ENCODE measurements around the gene GALNT12.

GALNT12 gene

DNA sequence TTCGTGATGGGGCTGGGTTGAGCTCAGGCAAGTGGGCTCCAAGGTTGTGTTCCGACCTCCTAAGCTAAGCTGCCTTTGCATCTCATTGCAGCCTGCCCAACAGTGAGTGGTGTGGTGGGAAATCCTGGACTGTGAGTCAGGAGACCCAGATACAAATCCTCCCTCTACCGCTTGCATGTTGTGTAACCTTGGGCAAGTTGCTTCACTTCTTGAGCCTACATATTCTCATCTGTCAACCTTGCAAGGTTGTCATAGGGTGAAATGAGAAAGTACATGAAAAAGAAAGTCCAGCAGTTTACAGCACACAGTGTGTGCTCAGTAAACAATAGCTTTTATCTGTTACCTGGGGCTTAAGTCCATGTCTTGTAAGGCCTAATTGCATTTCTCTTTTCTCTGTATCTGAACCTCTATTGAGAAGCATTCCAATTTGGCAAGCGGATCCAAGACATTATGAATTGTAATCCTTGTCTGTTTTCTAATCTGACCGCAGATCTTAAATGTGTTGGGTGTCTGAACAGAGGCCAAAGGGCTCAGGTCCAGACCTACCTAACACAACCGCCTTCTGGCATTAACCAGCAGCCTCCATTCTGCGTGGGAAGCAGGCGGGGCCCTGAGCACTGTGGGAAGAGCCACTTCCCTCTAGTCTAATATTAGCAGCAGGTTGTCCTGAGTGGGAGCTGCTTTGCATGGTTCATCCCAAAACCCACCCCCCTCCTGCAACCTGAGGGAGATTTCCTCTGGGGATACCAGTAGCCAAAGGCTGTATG is 1.8 kb upstream of the GALNT12 start:
- no peak for DNase-seq

DNA sequence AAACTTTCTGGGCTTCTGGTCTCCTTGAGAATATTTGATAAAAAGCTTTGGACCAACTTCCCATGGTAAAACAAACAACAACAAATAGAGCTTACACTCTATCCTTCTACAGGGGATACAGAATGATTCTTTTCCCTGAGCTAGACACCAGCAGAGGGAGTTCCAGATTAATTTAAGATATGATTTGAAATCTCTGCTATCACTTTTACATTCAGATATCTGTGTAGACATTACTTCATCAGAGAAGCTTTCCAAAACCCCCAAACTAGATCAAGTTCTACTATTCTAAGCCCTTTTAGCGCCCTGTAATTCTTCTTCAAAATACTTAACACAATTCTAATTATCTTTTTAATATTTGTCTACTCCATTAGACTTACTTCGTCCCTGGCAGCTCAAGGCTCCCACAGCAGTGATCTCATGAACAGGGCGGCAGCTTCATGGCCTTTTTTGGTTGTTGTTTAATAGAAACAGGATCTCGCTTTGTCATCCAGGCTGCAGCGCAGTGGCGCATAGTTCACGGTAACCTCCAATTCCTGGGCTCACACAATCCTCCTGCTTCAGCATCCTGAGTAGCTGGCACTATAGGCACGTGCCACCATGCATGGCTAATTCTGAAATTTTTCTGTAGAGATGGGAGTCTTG is 955 bp upstream of the GALNT12 start:
- DNase-seq, result no peak

DNA sequence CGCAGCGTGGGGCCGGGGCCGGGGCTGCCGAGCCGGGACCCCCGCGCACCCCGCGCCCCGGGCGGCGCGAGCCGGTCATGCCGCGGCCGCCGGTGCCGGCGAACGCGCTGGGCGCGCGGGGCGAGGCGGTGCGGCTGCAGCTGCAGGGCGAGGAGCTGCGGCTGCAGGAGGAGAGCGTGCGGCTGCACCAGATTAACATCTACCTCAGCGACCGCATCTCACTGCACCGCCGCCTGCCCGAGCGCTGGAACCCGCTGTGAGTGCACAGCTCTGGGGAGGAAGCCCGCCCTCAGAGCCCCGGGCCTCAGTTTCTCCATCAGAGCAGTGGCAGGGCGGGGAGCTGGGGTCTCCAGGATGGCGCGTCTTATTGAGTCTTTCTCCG is 335 bp downstream of the GALNT12 start:
- DNase-seq, result no peak

DNA sequence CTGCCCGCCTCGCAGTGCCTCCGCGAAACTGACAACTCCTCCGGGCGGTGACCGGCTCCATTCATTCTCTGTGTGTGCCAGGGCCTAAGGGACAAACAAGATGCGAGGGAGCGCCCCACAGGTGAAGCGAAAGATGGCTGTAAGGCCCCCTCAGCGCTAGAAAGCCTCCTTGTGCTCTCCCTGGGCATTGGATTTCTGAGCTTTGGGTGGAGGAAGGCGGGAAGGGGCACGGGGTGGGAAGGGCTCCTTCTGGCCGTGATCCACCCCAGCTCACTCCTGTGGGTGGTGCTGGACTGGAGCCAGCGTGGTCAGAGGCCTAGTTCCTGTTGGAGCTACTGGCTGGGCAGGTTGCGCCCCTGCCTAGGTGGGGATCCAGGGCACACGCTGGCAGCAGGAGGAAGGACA is 943 bp downstream of the GALNT12 start:
- no peak for DNase-seq

DNA sequence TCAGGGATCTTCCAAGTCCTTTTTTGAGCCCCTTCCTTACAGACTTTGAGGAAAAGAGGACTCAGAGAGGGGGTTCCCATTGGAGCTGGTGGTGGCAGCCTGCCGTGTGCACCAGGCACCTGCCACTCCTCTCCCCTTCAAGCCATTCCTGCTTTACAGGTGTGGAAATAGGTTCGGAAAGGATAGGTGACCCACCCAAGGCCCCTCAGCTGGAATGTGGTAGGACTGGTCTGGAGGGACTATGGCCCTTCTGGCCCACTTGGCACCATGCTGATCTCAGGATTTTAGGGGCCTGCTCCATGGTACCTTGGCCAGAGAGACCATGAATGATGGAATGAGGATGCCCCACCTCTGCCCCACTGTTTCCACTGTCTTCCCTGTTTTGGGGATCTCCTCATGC is 1.4 kb downstream of the GALNT12 start:
- DNase-seq, result no peak

DNA sequence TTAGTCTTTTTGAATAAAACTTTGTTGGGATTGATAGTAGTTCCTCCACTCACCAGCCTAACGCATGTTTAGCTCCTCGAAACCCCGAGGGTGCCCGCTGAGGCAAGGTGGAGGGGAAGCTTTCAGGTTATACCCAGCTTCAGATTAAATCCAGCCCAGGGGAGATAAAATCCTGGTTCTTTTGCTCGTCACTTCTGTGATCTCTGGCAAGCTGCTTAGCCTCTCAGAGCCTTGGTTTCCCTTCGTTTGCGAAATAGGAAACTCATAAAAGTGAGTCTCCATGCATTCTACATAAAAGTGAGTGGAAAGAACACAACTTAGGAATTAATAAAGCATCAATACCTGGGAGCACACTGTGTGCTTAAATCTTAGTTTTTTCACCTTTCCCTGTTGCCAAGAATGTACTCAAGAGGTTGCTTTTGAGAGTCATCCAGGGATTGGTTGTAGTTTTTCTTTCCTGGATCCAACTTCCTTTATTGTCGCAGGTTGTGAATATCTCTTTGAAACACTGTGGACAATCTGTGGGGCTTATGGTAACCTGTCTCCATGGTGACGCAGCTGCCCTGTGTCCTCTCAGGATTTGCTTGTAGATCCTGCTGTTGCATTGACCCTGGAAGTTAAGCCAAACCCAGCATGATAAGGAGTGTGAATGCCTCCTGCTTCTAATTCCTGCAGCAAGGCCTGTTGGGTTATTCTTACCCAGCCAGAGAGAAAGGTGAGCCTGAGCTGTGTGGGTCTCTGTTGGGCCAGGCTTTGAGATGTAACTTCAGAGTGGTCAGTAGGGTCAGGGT is 2.0 kb downstream of the GALNT12 start:
- no peak for DNase-seq

DNA sequence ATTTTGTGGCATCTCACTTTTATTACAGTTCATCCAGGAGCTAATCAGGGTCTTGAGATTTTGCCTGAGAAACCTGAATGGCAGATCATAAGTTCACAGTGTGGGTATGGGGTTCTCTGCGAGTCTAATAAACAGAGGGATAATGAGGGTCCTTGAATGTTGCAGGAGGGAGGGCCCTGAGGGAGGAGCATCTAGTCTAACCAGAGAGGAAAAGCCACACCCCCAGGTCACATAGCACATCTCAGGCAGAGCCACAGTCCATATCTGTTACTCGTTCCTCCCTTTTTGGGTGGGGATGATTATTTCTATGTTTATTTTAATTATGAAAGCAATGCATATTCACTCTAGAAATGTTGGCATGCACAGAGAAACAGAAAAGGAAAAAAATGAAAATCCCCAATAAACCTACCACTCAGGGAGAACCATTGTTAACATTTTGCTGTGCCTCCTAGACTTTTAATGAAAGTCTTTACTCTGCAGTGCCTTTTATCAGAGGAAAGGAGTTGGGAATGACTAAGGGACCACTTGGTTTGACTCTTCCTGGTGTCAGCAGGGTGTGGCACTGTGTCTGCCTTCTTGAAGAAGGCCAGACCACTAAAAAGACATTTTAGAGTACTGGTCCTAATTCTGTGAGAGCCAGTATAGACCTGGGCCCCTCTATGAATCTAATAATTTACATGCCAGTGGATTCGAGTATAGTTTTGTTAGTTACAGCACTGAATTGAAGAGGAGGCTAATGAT is 2.8 kb downstream of the GALNT12 start:
- DNase-seq, result no peak

DNA sequence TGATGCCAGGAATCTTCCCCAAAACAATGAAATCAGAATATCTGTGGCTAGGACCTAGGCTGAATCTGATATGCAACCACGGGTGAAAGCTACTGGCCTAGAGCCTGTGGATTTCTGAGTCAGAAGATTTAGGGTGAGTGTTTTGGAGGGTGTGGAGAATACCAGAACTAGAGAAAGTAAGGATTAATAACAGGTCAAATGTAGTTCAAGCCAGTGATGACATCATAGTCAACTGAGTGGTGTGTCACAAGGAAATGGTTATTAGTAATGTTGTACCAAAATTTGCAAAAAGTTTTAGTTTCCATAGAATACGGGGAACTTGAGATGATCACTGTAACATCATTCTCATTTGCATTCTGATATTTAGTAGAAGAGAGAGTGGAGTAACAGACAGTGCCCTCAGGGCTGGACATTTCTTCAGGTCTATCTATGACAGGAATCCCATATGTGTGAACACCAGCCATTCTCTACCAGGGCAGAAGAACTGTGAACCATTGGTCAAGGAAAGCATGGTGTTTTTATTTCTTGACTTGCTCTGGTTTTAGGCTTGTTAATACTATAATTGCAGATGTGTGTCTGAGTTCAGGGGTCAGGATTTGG is 3.7 kb downstream of the GALNT12 start:
- no peak for DNase-seq

DNA sequence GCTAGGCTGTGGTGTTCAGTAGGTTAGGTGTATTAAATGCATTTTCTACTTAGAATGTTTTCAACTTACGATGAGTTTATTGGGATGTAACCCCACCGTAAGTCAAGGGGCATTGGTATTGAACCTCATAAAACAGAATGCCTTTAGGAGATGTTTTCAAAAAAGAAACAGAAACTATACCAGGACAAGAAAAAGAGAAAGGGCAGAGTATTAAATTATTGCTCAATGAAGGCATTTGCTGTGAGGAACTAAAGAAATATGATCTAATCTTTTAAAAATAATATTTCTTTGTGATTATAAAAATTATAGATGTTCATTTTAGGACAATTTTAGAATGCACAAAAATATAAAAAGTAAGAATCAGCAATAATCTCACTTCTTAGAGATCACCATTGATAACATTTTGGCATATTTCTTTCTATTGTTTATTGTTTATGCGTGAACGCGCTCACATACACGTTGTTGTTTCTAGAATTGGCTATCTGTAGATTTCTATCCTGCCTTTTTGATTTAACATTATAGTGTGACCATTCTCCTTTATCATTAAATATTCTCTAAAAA is 8.0 kb downstream of the GALNT12 start:
- no peak for DNase-seq

DNA sequence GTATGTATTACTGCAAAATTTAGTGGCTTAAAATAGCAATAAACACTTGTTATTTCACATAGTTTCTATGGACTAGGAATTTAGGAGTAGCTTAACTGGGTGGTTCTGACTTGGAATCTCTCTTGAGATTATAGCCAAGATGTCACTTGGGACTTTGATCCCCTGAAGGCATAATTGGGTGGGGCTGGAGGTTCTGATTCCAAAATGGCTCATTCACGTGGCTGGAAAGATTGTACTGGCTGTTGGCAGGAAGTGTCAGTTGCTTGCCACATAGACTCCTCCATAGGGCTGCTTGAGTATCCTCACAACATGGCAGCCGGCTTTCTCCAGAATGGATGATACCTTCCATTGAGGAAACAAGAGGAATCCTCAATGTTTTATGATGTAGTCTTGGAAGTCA is 11.3 kb downstream of the GALNT12 start:
- DNase-seq, result no peak

DNA sequence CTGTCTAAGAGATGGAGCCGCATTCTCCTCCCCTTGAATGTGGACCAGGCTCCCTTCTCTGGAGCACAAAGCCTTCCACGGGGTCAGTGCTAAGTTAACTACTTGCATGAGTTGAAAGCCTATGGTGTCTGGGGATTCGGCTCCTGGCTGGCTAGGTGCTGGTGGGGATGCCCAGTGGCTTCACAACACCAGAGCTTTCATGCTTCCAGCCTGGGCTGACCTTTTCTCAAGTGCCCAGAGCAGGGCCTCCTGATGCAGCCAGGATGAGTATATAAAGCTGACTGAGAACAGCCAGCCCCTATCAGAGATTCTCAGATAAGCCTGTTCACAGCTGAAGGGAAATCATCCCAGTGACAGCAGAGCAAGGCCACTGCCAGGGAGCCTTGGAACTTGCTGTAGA is 11.8 kb downstream of the GALNT12 start:
- no peak for DNase-seq

DNA sequence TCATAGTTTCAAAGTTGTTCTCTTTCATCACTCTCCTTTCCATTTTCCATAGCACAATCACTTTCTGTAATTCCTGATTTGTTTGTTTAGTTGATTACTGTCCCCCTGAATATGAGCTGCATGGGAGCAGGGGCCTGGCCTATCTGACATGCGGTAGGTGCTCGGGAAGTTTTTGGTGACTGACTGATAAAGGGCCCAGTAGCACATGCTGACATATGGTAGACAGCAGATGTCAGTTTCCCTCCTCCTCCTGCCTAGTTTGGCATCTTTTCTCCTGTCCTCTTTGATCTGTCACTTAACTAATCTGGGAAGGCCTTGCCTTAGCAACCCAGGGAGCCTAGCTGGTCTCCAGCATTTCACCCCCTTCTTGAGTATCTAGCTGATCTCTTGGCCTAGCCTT is 14.4 kb downstream of the GALNT12 start:
- no peak for DNase-seq

DNA sequence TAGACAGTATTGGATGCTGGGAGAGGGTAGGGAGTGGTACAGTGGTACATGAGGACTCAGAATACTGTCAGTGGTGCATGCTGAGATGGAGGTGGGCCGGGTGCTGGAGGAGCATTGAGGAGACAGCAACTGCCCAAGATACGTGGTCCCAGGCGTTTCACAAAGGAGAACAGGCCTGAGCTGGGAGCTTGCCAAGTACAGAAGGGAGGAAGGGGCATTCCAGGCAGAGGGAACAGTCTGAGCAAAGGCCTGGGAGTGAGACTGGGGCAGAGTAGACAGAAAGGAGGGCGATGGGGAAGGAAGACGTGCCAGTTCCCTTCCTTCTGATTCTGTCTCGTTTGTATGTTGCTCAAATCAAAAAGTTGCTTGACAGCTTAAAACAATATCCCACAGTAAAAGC is 15.2 kb downstream of the GALNT12 start:
- no peak for DNase-seq

DNA sequence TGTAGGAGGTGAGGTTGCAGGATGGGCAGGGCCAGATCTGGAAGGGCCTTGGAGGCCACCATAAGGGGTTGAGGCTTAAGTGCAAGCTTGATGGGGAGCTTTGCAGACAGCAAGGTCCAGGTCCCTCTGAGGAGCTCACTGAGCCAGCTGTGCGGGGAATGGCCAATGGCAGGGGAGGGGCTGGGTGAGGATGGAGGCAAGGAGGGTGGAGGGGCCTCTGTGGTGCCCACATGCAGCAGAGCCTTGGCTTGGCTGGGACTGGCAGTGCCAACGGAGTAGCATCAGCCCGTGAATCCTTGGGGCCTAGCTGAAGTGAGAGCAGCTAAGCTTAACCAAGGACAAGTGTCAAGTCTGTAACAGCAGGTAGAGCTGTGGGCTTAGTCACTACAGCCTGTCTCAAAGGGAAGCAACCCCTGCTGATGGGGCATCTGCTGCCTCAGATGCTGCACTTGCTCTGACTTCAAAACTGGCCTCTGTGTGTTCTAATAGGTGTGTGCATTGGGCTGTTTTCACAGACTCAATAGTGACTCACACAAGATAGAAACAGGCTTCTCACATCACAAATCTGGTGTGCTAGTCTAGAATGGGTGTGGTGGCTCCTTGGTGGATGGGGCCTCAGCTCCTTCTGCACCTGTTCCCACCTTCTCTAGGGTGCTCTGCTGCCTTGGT is 16.3 kb downstream of the GALNT12 start:
- no peak for DNase-seq

DNA sequence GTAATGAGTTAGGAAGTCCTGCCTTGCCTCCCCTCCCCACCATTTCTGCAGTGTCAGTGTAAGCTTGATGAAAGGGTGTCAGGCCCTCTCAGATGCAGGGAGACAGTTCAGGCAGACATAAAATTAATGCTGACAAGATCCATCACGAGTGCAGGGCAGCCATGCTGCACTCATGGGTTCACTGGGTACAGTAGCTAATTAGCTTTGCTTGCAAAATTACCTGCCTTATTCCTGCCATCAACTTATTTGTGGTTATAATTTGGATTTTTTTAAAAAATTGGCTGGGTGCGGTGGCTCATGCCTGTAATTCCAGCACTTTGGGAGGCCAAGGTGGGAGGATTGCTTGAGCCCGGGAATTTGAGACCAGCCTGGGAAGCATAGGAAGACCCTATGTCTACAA is 17.9 kb downstream of the GALNT12 start:
- no peak for DNase-seq

DNA sequence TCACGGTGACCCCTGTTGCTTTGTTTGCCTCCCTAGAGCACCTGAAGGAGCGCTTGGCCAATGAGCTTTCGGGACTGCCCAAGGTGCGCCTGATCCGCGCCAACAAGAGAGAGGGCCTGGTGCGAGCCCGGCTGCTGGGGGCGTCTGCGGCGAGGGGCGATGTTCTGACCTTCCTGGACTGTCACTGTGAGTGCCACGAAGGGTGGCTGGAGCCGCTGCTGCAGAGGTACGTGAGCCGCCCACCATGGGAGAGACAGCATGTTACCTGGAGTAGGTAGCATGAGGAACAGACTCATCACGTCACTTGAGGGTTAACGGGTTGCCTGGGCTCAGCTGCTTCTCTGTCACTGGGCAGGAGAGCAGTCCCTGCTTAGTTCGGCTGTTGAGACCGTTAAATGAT is 19.2 kb downstream of the GALNT12 start:
- DNase-seq, result no peak

DNA sequence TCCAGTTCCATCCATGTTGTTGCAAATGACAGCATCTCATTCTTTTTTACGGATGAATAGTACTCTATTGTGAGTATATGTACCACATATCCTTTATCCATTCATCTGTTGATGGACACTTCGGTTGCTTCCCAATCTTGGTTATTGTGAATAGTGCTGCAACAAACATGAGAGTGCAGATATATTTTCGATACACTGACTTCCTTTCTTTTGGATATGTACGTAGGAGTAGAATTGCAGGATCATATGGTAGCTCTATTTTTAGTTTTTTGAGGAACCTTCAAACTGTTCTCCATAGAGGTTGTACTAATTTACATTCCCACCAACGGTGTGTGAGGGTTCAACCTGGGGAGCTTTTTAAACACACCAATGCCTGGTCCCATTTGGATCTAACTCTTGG is 22.3 kb downstream of the GALNT12 start:
- no peak for DNase-seq

DNA sequence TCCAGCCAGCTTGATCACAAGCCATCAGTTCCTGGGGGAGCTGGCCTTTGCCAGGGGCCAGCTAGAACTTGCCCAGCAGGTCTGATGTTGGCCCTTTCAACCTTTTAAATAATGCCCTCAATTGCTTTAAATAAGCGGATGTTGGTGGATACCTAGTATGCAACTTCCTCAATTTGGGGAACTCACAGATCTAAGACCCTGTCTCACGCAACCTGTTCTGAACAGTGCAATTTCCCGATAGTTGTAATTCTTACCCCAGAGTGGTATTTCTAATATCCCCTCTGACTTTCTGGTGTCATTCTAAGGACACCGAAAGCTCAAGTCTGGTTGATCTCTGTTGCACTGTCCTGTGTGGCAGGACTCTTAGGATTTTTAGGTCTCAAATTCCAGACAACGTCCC is 23.1 kb downstream of the GALNT12 start:
- DNase-seq, result no peak

DNA sequence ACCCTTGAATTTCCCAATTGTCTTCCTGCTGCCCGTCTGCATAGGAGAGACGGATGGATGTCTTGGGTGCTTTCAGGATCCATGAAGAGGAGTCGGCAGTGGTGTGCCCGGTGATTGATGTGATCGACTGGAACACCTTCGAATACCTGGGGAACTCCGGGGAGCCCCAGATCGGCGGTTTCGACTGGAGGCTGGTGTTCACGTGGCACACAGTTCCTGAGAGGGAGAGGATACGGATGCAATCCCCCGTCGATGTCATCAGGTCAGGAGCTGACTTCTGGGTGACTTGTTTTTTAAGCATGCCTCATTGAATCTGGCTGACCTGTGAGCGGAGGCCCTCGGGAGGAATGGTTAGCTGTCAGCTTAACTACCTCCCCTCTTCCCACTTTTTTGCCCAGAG is 24.2 kb downstream of the GALNT12 start:
- no peak for DNase-seq

DNA sequence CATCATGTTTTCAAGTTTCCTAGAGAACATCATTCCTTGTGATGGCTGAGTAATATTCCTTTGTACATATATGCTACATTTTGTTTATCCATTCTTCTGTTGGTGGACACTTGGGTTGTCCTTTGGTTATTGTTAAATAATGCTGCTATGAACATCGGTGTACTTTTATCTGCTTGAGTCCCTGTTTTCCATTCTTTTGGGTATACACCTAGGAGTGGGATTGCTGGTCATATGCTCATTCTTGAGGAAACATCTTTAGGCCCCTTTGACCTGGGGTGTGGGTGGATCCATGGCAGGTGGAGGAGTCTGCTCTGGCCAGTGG is 25.3 kb downstream of the GALNT12 start:
- no peak for DNase-seq

DNA sequence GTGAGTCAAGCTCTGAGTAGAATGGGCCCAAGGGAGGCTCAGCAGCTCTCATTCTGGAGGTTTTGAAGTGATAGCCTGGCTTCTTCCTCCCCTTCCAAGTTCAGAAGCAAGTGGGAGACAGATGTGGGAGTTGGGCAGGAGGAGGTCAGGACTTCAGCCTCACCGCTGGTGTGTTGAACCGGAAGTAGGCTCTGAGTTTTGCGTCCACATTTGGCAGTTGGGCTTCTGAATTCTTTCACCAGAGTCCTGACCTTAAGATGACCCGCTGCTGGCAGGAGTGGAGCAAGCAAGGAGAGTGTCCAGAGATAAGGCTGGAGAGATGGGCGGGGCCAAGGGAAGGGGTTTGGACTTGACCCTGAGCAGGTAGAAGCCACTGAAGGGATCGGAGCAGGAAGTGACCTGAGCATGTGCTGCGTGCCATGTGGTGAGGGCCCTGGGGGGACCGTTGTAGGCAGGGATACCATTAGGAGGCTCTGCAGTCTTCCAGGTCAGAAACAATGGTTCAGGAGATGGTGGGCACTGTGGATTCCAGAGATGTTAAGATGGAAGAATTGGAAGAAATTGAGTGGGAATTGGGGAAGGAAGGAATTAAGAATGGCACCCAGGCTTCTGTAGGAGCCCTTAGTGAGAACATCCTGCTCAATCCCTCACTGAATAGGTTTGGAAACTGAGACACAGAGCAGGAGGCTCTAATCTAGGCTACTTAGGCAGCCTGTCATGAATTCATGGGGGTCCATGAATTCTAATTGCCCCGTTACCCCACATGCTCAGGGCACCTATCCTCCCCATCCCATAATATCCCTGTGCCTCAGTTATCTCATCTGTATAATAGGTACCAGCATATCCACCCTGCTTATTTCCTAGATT is 25.9 kb downstream of the GALNT12 start:
- no peak for DNase-seq
